Naive thymus-derived CD8-positive, alpha-beta T cell (primary cell): ENCODE measurements around the gene SLIT3. TPM values are rescaled to one million over a fixed set of nuclear protein-coding genes. Genes with fewer than 3 reads are reported as not detected.

Experiments used
- ATAC-seq, 2 donors: fragments of 150-1000 bp; cut with Tn5 transposase in 1 of 2; sonication (Bioruptor Pico), chemical (Tn5 transposase) in 1 of 2; 1 replicate in 1 of 2; 2 replicates in 1 of 2; pipeline ENCODE4 v1.10.0; 2021; ENCODE audit warnings: mild to moderate bottlenecking in 2 of 2, moderate library complexity in 2 of 2
- POLR2A ChIA-PET: fragments of 350-600 bp; sonication (Branson Sonifier 250); formaldehyde crosslinking; loops from one replicate; lab custom pipeline; 2021; ENCODE audit warnings: antibody characterized with exemption; lab: Charles Lee
- DNase-seq, 10 donors: peaks; one replicate each; pipeline versions ENCODE4 v3.0.0 to v3.0.0-alpha.2; 2020 to 2022
- H3K27ac Mint-ChIP-seq, 10 donors: one replicate each; pipeline ENCODE4 v1.8.0; 2020 to 2022; ENCODE audit warnings: mild to moderate bottlenecking in 10 of 10, mixed read lengths in 10 of 10, moderate library complexity in 4 of 10, inconsistent platforms in 1 of 10
- H3K27me3 Mint-ChIP-seq, 5 donors: one replicate each; pipeline ENCODE4 v1.8.0; 2021 to 2022; ENCODE audit warnings: mixed read lengths in 5 of 5
- H3K36me3 Mint-ChIP-seq, 3 donors: one replicate each; pipeline ENCODE4 v1.8.0; 2020 to 2022; ENCODE audit warnings: mixed read lengths in 3 of 3, mild to moderate bottlenecking in 2 of 3, inconsistent platforms in 1 of 3
- H3K4me1 Mint-ChIP-seq, 4 donors: one replicate each; pipeline ENCODE4 v1.8.0; 2021 to 2022; ENCODE audit warnings: mixed read lengths in 4 of 4
- H3K4me3 Mint-ChIP-seq, 10 donors: one replicate each; pipeline ENCODE4 v1.8.0; 2020 to 2022; ENCODE audit warnings: mild to moderate bottlenecking in 10 of 10, mixed read lengths in 10 of 10, moderate library complexity in 6 of 10, inconsistent platforms in 1 of 10
- H3K9me3 Mint-ChIP-seq, 9 donors: one replicate each; pipeline ENCODE4 v1.8.0; 2020 to 2022; ENCODE audit warnings: mixed read lengths in 9 of 9, mild to moderate bottlenecking in 3 of 9, inconsistent platforms in 1 of 9, moderate library complexity in 1 of 9
- polyA plus RNA-seq, 3 donors: library from polyadenylated mRNA; unstranded; fragments of 300-500 nt; fragmentation: Illumina TruSeq; gene quantifications; one replicate each; pipeline ENCODE4 v1.2.3, GENCODE V29; 2021
- total RNA-seq, 8 experiments: library from RNA in 2 of 8; stranded (reverse) in 2 of 8; gene quantifications; one replicate each; pipeline ENCODE4 v1.2.3 and lab custom pipeline; 2021 to 2026

The SLIT3 gene
- total and polyA plus RNA-seq, 5 experiments from 2014 or later = not detected

GRCh38 chr5:169027501-169028061, 273.4 kb downstream of the SLIT3 start:
- H3K4me1 Mint-ChIP-seq = no peaks in the 10 kb centered on the region
- peak overlapping the region in 1 of 10 donors; percentile 41 for H3K27ac Mint-ChIP-seq
- H3K4me3 Mint-ChIP-seq = no peak overlapping the region
- no peak for ATAC-seq
- H3K27me3 Mint-ChIP-seq = peaks cover 4 to 27% (median 9%) of the 10 kb centered on the region in 5 donors
- DNase-seq = no peak
- POLR2A ChIA-PET = no interaction called here
- H3K36me3 Mint-ChIP-seq = no peaks in the 10 kb centered on the region
- H3K9me3 Mint-ChIP-seq = peaks cover 0 to 4% (median 0%) of the 10 kb centered on the region in 9 donors

GRCh38 chr5:169025491-169025890, 275.4 kb downstream of the SLIT3 start:
- Mint-ChIP-seq H3K9me3 (peaks cover 0 to 4% (median 0%) of the 10 kb centered on the region in 9 donors), H3K36me3 (no peaks in the 10 kb centered on the region), H3K27me3 (peaks cover 2 to 27% (median 9%) of the 10 kb centered on the region in 5 donors), H3K27ac (no peak overlapping the region), H3K4me1 (no peaks in the 10 kb centered on the region), H3K4me3 (no peak overlapping the region)
- no peak for DNase-seq
- no peak for ATAC-seq
- POLR2A ChIA-PET = no interaction called here

- no peak for ATAC-seq
These were observed 276.5 kb downstream of the SLIT3 start for GRCh38 chr5:169024421-169024820.

GRCh38 chr5:169022718-169023117, 278.2 kb downstream of the SLIT3 start:
- no peak for DNase-seq
- H3K36me3 Mint-ChIP-seq = no peaks in the 10 kb centered on the region
- POLR2A ChIA-PET = no interaction called here
- peaks cover 4 to 30% (median 13%) of the 10 kb centered on the region in 5 donors for H3K27me3 Mint-ChIP-seq
- ATAC-seq = no peak
- no peak overlapping the region for H3K27ac Mint-ChIP-seq
- H3K4me1 Mint-ChIP-seq = no peaks in the 10 kb centered on the region
- peaks cover 0 to 3% (median 0%) of the 10 kb centered on the region in 9 donors for H3K9me3 Mint-ChIP-seq
- no peak overlapping the region for H3K4me3 Mint-ChIP-seq

More at GRCh38 chr5:169024421-169024820, 276.5 kb downstream of the SLIT3 start:
- peaks cover 4 to 30% (median 9%) of the 10 kb centered on the region in 5 donors for H3K27me3 Mint-ChIP-seq
- H3K4me1 Mint-ChIP-seq = no peaks in the 10 kb centered on the region
- POLR2A ChIA-PET = no interaction called here
- DNase-seq = no peak
- no peaks in the 10 kb centered on the region for H3K36me3 Mint-ChIP-seq
- H3K4me3 Mint-ChIP-seq = no peak overlapping the region
- H3K9me3 Mint-ChIP-seq = peaks cover 0 to 4% (median 0%) of the 10 kb centered on the region in 9 donors
- no peak overlapping the region for H3K27ac Mint-ChIP-seq

- Mint-ChIP-seq H3K36me3 (no peaks in the 10 kb centered on the region), H3K9me3 (no peaks in the 10 kb centered on the region), H3K4me3 (no peak overlapping the region), H3K27me3 (peaks cover 4 to 27% (median 16%) of the 10 kb centered on the region in 5 donors), H3K4me1 (no peaks in the 10 kb centered on the region), H3K27ac (no peak overlapping the region)
- POLR2A ChIA-PET = no interaction called here
- DNase-seq = no peak
- ATAC-seq = no peak
These were observed 280.8 kb downstream of the SLIT3 start for GRCh38 chr5:169020102-169020501.

- H3K36me3 Mint-ChIP-seq = no peaks in the 10 kb centered on the region
- ATAC-seq (no peak), DNase-seq (no peak)
- no peak overlapping the region for H3K27ac Mint-ChIP-seq
- H3K27me3 Mint-ChIP-seq = peaks cover under 1 to 23% (median 14%) of the 10 kb centered on the region in 5 donors
- POLR2A ChIA-PET = no interaction called here
- H3K9me3 Mint-ChIP-seq = no peaks in the 10 kb centered on the region
- H3K4me3 Mint-ChIP-seq = no peak overlapping the region
- no peaks in the 10 kb centered on the region for H3K4me1 Mint-ChIP-seq
These were observed 282.0 kb downstream of the SLIT3 start for GRCh38 chr5:169018925-169019324.

- no peaks in the 10 kb centered on the region for H3K9me3 Mint-ChIP-seq
- H3K36me3 Mint-ChIP-seq = no peaks in the 10 kb centered on the region
- H3K27me3 Mint-ChIP-seq = peaks cover 6 to 22% (median 13%) of the 10 kb centered on the region in 5 donors
- DNase-seq (no peak), ATAC-seq (no peak)
- POLR2A ChIA-PET = no interaction called here
- no peak overlapping the region for H3K4me3 Mint-ChIP-seq
- H3K27ac Mint-ChIP-seq = no peak overlapping the region
- no peaks in the 10 kb centered on the region for H3K4me1 Mint-ChIP-seq
These were observed 284.9 kb downstream of the SLIT3 start for GRCh38 chr5:169015991-169016390.

GRCh38 chr5:169013846-169014245, 287.1 kb downstream of the SLIT3 start:
- Mint-ChIP-seq H3K27ac (no peak overlapping the region), H3K4me3 (no peak overlapping the region), H3K4me1 (no peaks in the 10 kb centered on the region), H3K9me3 (no peaks in the 10 kb centered on the region), H3K27me3 (peaks cover 6 to 22% (median 8%) of the 10 kb centered on the region in 5 donors), H3K36me3 (no peaks in the 10 kb centered on the region)
- POLR2A ChIA-PET = no interaction called here
- ATAC-seq = no peak
- no peak for DNase-seq

GRCh38 chr5:169013208-169013728, 287.7 kb downstream of the SLIT3 start:
- H3K27ac Mint-ChIP-seq = no peak overlapping the region
- DNase-seq (no peak), ATAC-seq (no peak)
- peaks cover 5 to 22% (median 7%) of the 10 kb centered on the region in 5 donors for H3K27me3 Mint-ChIP-seq
- no peak overlapping the region for H3K4me3 Mint-ChIP-seq
- POLR2A ChIA-PET = no interaction called here
- H3K4me1 Mint-ChIP-seq = no peaks in the 10 kb centered on the region
- H3K36me3 Mint-ChIP-seq = no peaks in the 10 kb centered on the region
- H3K9me3 Mint-ChIP-seq = no peaks in the 10 kb centered on the region

GRCh38 chr5:169012450-169012849, 288.5 kb downstream of the SLIT3 start:
- no peak overlapping the region for H3K27ac Mint-ChIP-seq
- H3K4me3 Mint-ChIP-seq = no peak overlapping the region
- ATAC-seq (no peak), DNase-seq (no peak)
- H3K9me3 Mint-ChIP-seq = no peaks in the 10 kb centered on the region
- POLR2A ChIA-PET = no interaction called here
- peaks cover 4 to 15% (median 7%) of the 10 kb centered on the region in 5 donors for H3K27me3 Mint-ChIP-seq
- H3K4me1 Mint-ChIP-seq = no peaks in the 10 kb centered on the region
- no peaks in the 10 kb centered on the region for H3K36me3 Mint-ChIP-seq

- ATAC-seq (no peak), DNase-seq (no peak)
- Mint-ChIP-seq H3K4me3 (no peak overlapping the region), H3K4me1 (no peaks in the 10 kb centered on the region), H3K36me3 (no peaks in the 10 kb centered on the region), H3K9me3 (no peaks in the 10 kb centered on the region), H3K27ac (no peak overlapping the region), H3K27me3 (peaks cover 1 to 11% (median 7%) of the 10 kb centered on the region in 5 donors)
- POLR2A ChIA-PET = no interaction called here
These were observed 289.5 kb downstream of the SLIT3 start for GRCh38 chr5:169011451-169011850.

GRCh38 chr5:169011009-169011408, 289.9 kb downstream of the SLIT3 start:
- H3K27me3 Mint-ChIP-seq = peaks cover 1 to 11% (median 7%) of the 10 kb centered on the region in 5 donors
- no peak for DNase-seq
- no peaks in the 10 kb centered on the region for H3K36me3 Mint-ChIP-seq
- no peak overlapping the region for H3K4me3 Mint-ChIP-seq
- H3K9me3 Mint-ChIP-seq = no peaks in the 10 kb centered on the region
- no peak overlapping the region for H3K27ac Mint-ChIP-seq
- no peak for ATAC-seq
- POLR2A ChIA-PET = no interaction called here
- H3K4me1 Mint-ChIP-seq = no peaks in the 10 kb centered on the region

GRCh38 chr5:169009123-169009522, 291.8 kb downstream of the SLIT3 start:
- Mint-ChIP-seq H3K27me3 (peaks cover 0 to 10% (median 5%) of the 10 kb centered on the region in 5 donors), H3K36me3 (no peaks in the 10 kb centered on the region), H3K4me1 (no peaks in the 10 kb centered on the region), H3K27ac (no peak overlapping the region), H3K4me3 (no peak overlapping the region), H3K9me3 (no peaks in the 10 kb centered on the region)
- POLR2A ChIA-PET = no interaction called here
- no peak for ATAC-seq
- no peak for DNase-seq
